NT2/D1 (cell line): Measurements from ENCODE around the gene THBS1.

Source experiments
- SUZ12 ChIP-seq: IDR thresholded peaks from 2 replicates; pipeline ENCODE4 v1.6.1; 2011; ENCODE audit not compliant: insufficient read length, insufficient read depth; ENCODE audit errors: extremely low read depth
- YY1 ChIP-seq: IDR thresholded peaks from 2 replicates; pipeline ENCODE4 v1.6.1; 2011; ENCODE audit not compliant: insufficient read length, insufficient read depth
- ZNF274 ChIP-seq: IDR thresholded peaks from 2 replicates; pipeline ENCODE4 v1.6.1; 2011; ENCODE audit warnings: mild to moderate bottlenecking, low read depth, low read length

DNA sequence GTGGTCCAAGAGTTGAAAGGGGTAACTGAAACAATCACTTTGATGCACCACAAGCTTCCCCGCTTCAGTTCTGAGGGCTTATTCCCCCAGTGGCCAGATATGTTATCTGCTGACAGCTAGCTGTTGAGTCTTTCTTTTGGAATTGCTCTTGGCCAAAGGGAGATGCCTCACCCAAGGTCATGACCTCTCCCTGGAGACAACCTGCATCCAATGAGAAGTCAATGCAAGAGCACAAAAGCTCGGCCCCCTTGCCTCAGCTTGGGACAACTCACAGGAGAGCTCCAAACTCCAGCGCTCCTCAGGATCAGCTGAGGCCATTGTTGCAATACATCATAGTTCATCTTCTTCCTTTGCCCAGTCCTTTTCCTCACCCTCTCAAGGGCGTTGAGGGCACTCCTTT lies 31.0 kb upstream of the THBS1 start:
- TF ChIP-seq ZNF274 (no peak), YY1 (no peak), SUZ12 (no peak)
